HG03060 (cell line): Measurements from ENCODE around the gene CAMK2B.

Source experiments
- ATAC-seq: cut with Tn5 transposase; IDR thresholded peaks from one replicate; pipeline ENCODE4 v1.9.1; 2021; ENCODE audit warnings: low read depth, moderate number of reproducible peaks; ENCODE audit not compliant: unreplicated experiment

CAMK2B gene

DNA sequence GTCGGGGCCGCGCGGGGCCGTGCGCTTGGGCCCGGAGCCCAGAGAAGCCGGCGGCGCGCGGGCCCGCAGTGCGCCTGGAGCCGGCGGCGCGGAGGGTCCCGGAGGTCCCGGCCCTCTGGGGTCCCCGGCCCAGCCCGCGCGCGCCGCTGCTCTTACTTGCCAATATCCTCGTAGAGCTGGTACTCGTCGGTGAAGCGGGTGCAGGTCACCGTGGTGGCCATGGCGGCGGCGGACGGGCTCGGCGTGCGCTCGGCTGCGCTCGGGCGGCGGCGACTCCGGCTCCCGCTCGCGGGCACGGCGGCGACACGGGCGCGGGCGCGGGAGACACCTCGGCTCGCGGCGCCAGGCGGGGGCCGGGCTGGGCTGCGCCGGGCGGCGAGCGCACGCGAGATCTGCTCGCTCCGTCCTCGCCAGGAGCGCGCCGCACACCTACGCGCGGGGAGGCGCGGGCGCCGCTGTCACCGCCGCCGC is at the start of gene CAMK2B:
TSS of gene CAMK2B (minus strand) at position 394 of the 471 bp plus-strand sequence. CDS start at position 221, 173 bp downstream.
- no peak for ATAC-seq

DNA sequence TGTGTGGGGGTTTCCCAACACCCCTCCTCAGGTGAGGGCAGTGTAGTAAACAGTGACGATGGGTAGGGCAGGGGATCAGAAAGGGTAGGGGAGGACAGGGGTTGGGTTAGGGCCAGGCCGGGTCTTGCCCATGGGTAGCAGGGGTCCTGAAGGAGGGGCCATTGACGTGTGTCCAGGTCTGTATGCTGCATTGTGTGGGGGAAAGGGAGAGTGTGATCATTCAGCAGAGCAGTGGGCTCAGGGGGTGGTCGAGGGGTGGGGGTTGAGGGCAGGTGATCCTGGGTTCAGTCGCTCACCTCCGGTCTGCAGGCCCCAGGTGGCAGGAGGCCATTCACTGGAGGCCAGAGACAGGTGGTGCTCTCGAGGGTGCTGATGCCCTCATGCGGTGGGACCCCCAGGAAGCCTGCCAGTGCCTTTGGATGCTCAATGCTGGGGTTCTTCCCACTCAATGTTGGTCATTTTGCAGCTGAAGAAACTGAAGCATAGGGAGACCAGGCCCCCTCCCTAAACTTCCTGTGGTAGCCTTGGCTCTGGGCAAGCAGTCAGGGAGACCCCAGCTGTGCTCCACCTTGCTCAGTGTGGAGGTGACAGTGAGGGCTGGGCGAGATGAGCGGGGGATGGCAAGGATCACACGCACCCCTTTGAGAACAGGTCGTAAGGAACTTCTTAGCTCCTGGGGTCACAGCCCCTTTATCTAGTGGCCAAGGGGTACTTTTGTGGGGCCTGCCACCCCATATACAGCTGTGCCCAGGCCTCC is 48.8 kb upstream of the CAMK2B start:
- no peak for ATAC-seq

DNA sequence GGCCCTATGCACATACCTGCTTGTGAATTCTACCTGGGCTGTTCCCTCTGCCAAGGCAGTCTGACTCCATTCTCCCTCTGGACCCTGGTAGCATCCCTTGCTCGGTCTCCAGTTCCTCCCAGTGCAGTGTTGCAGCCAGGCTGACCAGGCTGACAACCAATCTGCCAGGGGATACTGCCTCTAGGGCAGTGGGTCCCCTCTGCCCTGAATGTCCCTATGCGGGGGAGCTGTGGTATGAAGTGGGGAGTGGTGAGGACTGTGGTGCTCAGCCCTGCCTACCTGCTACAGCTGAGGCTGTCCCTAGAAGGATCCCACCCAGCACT is 48.0 kb upstream of the CAMK2B start:
- ATAC-seq, result no peak

DNA sequence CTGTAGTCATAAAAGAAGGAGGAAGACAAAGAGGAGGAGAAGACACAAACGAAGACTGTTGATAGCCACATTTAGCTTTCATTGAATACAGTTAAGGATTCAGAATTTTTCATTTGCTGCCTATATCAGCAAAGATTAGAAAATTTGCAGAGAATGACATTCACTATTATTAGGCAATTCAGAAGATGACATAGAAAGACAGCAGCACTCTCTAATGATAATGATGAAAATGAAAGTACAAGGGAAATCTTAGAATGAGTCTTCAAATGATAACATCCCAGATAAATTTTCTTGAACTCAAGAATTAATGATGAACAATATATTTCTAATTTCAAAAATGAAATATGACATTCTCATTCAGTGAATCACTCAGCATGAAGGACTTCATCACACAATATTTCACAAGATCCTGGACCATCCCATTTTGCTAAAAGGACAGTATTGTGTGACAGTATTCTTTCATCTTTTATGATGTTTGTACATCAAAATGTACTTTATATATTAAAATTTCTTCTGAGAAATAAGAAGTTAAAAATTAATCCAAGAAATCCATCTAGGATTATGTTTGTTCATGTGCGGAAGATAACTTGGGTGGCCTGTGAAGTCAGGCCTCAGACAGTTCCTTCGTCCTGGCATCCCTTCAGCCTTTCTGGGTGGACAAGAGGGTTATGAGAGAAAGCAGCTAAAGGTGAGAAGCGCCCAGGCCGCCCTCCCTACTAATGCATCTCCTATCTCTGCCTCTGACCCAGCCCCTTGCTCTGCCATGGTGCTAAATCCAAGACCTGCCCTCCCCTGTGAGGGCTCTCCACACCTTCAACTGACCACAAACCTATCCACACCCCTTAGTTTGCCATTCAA is 47.4 kb upstream of the CAMK2B start:
- no peak for ATAC-seq

DNA sequence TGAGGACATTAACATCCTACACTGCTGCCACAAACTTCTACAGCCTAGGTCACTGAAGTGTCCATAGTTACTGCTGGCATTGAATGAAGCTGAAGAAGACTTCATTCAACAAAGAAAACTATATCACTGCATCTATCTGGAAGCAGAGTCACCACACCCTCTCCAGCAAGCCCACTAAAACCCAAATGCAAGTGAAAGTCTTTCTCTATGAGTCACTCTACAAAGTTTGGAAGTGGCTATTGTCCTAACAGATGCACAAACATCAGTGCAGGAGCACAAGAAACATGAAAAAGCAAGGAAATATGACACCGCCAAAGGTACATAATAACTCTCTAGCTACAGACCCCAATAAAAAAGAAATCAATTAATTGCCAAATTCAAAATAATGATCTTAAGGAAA is 43.5 kb upstream of the CAMK2B start:
- ATAC-seq, result no peak

DNA sequence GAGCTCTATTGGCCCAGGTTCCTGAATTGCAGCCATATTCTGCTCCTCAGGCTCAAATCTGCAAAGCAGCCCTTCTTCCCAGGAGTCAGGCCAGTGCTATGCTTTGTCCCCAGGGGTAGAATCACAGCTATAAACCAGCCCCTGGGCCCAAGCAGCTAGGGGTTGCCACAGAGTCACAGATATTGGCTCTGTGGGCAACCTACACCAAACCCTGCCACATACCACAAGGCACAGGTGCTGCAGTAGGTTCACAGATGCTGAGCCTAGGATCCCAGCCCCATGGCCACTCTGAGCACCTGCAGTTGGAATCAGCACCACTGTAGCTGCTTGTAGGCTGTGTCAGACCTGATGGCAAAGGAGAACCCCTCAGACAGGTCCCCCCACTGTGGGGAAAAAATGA is 43.1 kb upstream of the CAMK2B start:
- ATAC-seq, result no peak

DNA sequence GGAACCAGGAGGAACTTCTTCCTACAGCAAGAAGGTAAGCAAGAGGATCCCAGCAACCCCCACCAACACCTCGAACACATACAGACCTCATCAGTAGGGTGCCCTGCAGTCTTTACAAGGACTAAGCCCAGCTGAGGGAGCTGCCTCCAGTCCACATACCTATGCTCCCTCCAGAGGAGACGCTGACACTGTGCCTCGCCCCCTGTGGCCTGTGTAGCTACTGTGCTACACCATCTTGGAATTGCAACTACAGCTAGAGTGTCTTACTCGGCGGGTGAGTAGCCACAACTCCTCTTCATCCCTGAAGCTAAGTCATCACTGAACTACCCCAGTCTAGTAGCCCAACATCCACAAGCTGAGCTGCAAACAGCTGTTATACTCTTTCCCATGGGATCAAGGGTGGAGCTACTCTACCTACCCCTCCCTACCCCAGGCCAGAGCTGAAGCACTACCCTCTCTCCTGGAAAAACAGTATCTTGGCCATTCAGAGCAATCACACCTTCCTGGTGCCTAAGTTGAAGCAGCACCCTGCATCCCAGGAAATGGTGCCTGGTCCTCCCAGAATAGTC is 42.2 kb upstream of the CAMK2B start:
- no peak for ATAC-seq

DNA sequence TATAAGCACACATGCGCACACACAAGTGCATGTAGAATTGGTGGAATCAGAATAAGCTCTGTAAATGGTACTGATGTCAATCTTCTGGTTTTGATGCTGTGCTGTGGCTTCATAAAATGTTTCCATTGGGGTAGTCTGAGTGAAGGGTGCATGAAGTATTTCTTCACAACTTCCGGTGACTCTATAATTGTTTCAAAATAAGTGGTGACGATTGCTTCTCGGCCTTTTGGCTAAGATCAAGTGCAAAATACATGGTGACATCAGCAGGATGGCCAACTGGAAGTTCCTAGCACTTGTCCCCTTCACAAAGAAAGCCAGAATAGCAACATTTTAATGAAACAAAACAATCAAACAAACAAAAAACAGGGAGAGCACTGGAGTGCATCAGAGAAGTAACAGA is 41.6 kb upstream of the CAMK2B start:
- no peak for ATAC-seq

DNA sequence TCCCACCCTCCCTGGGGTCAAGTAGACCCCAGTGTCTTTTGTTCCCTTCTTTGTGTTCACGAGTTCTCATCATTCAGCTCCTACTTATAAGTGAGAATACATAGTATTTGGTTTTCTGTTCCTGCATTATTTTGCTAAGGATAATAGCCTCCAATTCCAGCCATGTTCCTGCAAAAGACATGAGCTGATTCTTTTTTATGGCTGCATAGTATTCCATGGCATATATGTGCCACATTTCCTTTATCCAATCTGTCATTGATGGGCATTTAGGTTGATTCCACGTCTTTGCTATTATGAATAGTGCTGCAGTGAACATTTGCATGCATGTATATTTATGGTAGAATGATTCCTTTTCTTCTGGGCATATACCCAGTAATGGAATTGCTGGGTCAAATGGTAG is 28.3 kb upstream of the CAMK2B start:
- ATAC-seq, result no peak

DNA sequence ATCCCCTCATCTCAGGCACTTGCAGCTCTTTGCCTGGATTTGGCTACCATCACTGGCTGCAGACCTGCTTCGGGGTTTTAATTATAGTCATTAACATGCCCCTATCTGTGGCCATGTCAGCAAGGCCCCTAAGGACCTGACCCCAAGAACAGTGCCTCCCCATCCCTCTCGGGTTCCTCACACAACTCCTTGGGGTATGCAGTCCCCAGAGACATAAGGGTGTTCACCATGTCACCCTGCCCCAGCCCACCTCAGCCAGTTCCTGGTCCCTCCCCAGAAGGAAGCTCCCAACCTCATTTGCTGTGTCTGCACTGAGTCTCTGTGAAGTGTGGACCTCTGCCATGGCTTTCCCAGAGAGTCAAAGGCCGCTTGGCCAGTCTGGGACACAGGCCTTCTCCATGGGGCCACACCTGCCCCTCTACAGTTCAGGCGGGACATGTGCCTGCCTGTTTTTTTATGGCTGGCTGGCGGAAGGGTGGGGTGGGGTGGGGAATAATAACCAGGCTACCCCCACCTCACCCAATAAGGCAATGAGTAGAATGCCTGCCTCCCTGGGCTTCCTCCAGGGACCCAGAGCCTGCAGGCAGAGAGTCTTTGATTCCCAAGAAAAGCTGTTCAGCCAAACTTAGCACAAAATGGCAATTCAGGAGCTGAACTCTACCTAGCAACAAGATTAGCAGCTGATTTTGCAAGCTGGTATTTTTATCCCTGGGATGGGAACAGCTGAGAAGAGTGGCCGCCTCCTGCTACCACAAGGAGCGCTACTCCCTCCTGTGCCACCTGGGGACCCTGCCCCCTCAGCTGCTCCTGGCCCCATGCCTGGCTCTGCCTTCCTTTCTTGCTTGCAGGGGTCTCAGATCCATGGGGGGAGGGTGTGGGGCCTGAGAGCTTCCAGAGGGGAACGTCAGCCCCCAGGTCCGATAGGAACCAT is 23.7 kb upstream of the CAMK2B start:
- no peak for ATAC-seq

DNA sequence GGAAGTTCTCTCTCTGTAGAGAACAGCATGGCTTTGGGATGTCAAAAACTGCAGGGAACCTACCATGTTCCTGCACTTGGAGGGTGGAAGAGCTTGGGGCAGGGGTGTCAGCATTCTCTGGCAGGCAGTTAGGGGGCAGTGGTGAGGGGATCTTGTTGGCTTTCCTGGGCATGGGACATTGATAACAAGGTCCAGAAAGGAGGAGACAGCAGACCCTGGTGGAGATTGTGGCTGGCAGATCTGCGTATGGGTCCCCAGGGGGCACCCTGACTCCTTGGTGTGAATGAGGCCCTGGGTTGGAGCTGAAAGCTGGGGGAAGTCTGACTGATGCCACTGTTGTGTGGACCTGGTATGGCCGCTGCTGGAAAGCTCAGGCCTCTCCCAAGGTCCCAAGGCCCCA is 22.9 kb upstream of the CAMK2B start:
- no peak for ATAC-seq

DNA sequence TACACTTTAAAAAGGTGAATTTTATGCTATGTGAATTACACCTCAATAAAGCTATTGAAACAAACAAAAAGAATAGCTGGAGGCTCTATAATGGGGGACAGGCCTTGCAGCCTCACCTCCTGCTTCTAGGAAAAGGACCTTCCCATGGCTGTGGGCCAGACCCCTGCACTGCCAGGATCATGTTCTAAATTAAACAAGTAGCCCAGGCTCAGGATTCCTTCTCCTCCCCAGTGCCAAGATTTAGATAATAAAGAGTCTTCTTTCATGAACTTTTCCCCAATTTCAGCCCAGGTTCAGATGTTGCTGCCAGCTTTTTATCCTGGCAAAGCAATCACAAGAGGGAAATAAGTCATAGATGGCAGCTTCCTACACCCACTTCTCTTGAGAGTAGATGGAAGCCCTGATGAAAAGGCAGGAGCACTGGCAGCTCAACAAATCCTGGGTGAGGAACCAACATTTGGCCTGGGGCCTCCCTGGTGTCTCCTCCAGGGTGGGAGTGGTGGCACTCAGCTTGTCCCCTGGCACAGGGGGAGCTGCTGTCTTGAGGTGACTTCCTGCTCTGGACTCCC is 22.2 kb upstream of the CAMK2B start:
- ATAC-seq, result no peak

DNA sequence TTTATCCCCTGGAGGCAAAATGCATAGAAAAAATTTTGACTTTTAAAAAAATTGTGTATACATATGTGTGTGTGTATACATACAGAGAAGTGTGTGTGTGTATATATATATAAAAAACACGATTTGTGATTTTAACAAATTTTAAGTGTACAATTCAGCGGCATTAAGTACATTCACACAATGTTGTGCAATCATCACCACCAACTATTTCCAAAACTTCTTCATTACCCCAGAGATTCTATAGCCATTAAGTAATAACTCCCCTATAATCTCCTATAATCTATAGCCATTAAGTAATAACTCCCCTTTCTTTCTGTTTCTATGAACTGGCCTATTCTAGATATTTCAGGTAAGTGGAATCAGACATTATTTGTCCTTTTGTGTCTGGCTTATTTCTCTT is 20.7 kb upstream of the CAMK2B start:
- ATAC-seq, result no peak

DNA sequence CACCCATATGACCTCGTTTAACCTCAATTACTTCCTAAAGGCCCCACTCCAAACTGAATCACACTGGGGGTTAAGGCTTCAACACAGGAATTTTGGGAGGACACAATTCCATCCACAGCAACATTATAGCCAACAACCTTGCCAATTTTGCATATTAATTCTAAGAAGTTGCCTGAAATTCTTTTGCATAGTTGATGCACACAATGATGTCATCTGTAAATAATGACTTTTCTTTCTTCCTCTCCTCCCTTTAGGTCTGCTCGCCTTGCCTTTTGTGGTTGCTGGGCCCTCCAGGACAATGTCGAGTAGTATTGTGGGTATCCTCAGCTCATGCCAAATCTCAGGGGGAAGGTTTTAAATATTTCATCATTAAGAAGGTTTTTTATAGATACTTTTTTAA is 16.0 kb upstream of the CAMK2B start:
- no peak for ATAC-seq

DNA sequence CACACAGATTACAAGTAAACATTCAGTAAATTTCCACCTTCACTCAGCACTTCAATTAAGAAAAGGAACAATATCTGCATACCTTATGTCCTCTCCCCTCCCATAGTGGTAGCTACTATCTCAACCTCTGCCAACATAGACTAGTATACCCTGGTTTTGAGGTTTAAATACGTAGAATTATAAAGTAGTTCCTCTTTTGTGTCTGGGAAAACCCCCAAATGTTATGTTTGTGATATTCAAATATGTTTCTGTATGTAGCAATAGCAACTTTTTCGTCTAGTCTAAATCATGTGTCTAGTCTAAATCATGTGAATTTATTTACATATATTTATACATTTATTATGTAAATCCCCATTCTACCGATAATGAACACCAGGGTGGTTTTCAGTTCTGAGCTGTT is 13.2 kb upstream of the CAMK2B start:
- peak; percentile 71 for ATAC-seq

DNA sequence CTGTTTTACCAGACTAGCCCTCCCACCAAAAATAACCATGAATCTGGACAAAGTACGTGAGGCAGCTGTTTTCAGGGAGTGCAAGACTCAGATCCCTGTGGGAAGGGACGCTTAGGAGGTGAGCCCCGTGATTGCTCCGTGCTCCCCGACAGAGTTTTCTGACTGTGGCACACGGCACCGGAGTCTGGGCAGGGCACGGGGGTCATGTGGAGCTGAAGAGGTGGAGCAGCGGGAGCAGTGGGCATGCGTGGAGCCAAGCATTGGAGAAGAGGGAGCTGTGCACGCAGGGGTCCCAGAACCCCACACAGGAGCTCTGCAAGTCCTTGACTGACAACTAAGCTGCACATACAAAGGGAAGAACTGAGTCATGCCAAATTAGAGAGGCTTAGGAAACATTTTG is 11.1 kb upstream of the CAMK2B start:
- no peak for ATAC-seq

DNA sequence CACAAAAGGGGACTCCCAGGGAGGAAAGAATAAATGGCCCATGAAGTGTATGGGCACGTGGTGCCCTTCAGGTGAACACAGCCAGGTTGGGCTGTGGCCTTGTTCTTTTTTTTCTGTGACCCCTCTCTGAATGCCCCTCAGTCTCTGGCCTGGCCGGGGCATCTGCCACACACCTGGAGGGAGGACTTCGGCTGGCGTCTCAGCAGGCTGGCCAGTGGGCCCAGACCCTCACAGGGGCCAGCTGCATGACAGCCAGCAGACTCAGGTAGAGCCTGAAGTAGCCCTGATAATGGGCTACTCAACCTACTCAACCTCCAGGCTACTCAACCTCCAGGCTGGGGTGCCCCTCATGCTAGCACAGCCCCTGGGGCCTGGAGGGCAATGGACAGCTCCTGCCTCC is 9.8 kb upstream of the CAMK2B start:
- ATAC-seq, result no peak

DNA sequence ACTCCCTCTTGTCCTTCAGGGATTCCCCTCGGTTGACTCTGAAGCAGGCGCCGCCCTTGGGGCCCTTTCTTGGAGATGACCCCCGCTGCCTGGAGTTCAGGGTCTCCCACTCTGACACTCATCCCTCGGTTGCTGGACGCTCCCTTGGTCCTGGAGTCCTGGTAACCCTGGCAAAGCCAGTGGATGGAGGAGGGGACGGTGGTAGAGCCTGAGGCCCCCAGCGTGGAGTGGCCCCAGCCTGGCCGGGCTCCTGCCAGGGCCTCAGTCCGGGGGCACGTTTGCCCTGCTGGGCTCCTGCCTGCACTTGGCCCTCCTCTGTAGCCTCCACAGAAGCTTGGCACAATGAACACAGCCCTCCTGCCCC is 9.3 kb upstream of the CAMK2B start:
- ATAC-seq, result no peak

DNA sequence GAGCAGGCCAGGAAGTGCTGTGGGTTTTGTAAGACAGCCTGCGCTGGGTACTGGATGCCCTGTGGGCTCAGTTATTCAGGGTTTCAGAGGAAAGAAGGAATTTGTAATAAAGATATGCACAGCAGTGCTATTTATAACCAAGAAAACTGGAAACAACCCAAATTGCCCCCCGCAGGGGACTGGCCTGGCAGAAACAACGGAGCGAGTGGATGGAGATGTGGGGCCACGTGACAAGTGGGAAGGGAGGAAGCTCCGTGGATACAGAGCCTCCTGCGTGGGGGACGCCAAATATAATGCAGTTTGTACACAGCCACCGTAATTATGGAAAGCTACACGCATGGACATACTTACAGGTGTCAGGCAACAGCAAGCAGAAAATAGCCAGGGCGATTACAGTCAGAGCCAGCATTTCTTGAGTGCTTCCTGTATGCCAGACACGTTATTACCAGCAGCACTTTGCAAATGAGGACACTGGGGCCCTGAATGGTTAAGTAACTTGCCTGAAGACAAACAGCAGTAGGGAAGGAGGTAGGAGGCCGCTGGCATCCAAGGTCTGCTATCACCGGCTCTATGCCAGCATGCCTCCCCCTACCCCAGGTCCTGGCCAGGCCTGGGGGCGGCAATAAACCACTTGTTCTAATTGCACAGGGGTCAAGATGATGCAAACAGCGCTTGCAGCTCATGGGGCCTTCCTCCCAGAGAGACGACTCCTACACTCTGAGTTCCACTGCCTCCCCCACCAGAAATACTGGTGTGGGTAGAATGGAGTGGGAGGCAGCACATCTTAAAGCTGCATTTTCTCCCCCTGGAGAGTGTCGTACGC is 8.7 kb upstream of the CAMK2B start:
- ATAC-seq, result no peak
